Activated CD4-positive, alpha-beta T cell treated with anti-CD3 and anti-CD28 coated beads, Interleukin-2, amount 50 U/mL, for 16 hours (primary cell): ENCODE results near the gene DOCK1.
"Not testable (repeated sequence)": the region's sequence is repeated elsewhere in the genome, so short reads cannot be mapped to it uniquely, and the experiment has no call there.

ENCODE experiments used
- DNase-seq: peaks from one replicate; pipeline ENCODE4 v3.0.0-alpha.2; 2020

DOCK1 gene

DNA sequence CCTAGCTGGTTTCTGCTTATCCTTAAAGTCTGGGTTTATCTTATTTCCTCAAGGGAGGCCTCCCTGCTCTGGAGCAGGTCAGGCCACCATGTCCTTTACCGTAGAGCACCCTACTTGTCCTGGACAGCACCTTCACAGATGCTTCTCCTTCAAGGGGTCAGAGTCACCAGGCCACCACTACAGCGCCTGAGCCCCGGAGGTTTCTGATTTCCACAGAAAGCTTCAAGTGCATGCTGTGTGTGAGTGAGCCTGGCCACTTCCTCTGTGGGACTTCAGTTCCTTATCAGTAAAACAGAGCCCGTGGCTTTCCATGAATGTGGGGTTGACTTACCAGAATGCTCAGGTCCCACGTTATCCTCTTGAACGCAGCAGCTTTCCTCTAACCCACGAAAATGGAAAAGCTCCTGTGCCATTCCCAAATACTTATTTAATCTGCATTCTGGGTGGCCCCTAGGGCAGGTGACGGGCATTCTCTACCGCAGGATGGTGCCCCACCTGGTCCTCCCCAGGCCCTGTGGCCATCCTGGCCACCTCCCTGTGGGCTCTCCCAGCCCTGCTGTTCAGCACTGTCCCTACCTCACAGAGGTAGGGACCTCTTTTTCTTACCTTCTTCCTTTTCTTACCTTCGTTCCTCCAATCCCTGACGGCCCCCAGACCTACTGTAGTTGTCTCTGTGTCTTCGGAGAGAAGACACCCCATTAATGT lies 1.4 kb upstream of the DOCK1 start:
- DNase-seq = no peak

DNA sequence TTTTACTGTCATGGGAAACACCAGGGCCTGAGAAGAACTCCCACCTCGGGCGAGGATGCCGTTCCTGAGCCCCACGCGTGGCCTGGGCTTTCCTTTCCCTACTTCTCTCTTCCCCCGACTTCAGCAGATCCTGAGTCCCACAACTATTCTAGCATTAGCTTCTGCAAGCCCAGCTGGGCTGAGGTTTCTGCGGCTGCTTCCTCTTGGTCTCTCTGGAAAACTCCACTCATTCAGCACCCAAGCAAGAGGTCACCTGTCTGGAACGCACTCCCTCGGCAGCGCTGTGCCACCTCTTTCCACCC lies 761 bp upstream of the DOCK1 start:
- no peak for DNase-seq

DNA sequence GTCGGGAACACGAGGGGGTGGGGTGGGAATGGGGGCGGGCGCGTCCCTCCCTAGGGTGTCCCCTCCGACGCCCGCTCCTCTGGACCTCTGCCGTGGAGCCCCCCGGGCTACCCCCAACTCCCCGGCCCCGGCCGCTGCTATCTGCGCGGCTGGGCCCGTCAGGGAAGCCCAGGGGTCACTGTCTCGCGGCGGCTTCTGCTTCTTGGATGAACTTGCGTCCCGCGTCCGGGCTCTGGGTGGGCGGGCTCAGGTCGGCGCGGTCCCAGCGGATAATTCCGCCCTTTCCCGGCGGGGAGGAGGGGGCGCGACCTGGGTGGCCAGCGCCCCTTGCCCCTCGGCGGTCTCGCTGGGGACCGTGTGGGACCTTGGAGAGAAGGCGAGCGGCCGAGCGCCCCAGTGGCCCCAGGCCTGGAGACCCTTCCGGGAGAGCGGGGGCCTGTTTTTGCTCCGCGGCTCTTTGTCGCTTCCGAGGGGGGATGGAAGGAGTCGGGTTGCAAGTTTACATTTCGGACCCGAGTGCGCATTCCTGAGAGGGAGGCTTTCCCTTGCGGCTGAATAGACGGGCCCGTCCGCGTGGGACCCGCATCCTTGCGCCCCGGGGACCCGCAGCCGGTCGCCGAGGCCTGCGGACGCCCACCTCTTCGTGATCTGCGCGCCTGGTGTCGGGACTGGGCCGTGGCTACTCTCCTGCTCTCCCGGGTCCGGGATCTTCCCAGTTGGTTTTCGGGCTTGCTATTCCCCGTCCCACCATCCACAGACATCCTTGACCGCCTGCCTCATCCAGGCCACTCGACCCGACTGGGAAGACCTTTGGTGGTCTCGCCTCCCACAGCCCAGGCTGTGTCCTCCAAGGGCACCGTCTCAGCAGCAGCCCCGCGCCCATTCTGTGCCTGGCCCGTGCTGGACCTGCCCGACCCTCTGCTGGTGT lies 812 bp downstream of the DOCK1 start:
- no peak for DNase-seq

DNA sequence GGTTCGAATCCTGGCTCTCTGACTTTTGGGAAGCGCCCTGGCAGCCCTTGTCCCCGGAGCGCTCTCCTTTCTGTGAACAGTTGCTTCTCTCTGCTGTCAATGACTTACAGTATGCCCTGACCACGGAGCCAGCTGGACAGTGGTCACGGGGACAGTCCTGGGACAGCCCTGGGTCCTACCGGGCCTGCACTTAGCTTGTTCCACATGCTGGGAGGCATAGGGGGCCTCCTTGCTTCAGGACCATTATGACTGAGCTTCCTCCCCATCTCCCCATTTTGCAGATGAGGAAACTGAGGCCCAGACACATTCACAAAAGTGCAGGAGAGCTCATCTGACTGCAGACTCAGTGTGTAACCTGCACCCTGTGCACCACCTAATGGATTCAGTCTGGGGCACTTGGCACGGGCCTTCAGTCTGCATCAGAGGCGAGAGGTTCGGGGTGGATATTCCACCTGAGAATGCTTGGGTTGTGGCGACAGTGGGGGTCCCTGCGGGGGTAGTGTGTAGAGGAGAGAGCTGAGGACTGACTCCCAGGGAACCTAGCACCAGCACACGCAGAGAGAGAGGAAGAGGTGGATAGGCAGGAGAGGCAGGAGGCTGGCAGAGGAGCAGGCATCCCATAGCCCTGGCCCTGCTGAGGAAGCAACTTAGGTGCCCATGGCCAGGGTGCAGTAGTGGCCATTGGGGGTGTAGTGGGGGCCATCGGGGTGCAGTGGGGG lies 1.6 kb downstream of the DOCK1 start:
- no peak for DNase-seq

DNA sequence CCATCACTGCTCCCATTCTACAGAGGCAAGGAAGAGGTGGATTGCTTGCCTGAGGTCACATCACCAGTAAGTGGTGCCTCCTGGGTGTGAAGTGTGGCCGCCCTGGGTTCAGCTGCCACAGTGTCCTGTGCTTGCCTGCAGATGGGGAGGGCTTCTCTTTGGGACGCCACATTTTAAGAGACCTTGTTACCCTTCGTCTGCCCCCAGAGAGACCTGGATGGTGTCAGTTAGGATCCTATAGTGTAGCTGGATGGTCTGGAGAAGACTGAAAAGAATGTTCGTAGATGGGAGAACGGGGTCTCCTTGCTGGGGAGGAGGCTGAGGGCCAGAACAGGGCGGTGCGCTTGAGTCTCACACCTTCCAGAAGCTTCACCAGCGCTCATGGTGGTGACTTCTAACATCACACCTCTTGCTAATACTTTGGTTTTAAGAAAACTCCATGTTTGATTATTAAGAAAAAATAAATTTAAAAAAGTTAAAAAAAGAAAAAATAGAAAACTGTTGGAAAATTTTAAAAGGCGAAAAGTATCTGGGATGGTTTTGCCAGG lies 2.3 kb downstream of the DOCK1 start:
- no peak for DNase-seq

DNA sequence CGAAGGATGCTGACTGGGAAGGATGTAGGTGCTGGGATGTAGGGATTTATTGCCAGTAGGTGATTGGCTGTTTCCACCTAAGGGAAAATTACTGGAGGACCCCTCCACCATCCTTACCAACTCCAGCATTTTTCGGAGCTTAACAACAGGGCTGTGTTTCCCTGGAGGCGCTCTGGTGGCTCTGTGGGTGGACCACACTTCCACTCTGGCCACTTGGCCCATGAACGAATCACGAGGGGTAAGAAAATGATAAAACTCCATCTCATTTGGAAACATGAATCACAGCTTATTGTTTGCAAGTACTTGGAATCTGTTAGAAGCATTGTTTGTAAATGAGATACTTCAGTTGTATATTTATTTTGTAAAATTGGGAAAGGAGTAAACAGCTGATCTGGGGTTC lies 3.0 kb downstream of the DOCK1 start:
- DNase-seq = no peak

DNA sequence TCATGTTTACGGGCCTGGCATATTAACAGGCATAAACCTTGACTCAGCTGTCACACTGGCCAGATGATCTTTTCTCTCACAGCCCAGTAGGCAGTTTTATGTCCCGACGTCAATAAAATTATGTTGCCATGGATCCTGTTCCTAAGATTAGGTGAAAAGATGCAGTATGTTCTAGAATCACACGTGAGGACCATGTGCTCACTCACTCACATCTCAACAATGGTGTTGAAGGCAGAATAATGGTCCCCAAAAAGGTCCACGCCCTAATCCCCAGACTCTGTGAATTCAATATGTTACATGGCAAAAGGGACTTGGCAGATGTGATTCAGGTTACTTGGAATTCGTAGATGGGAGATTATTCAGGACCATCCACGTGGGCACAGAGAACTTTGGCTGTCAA lies 3.5 kb downstream of the DOCK1 start:
- DNase-seq = no peak

DNA sequence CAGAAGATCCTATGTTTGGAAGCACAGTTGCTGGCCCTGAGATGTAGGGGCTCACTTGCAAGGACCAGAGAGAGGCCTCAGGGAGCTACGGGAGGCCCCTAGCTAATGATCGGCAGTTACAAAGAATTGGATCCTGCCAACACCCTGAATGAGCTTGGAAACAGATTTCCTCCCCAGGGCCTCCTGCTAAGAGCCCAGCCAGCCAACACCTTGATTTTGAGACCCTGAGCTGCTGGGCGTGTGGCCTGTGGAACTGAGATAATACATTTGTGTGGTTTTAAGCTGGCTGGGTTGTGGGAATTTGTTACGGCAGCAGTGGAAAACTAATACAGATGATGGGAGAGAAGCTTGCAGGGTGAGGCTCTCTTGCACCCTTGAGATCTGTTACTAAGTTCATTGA lies 3.9 kb downstream of the DOCK1 start:
- no peak for DNase-seq

DNA sequence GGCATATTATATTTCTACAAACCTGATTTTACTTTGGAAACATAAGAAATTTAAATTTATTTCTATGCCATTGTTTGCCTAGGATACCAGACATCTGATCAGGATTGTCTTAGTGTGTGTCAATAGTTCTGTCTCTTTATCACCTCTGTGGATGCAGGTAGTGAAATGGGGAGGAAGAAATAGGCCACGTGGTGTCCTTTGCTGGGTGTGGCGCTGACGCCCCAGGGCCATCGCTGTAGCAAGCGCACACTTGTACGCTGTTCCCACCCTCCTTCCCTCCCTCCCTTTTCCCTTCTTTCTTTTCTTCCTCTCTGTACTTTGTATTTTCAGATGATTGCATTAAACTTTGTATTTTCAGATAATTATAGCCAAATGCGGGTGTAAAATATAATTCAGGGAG lies 5.0 kb downstream of the DOCK1 start:
- no peak for DNase-seq

DNA sequence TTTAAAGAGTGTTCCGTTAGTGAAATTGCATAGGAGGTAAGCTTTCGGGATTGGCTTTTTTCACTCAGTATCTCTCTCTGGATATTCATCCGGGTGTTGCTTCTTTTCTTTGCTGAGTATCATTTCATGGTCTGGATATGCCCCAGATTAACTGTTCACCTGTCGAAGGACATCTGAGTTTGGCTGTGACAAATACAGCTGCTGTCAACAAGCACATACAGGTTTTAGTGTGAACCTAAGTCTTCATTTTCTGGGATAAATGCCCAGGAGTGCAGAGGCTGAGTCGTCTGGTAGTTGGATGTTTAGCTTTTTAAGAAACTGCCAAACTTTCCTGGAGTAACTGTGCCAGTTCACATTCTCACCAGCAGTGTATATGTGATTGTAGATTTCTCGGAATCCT lies 5.6 kb downstream of the DOCK1 start:
- no peak for DNase-seq

DNA sequence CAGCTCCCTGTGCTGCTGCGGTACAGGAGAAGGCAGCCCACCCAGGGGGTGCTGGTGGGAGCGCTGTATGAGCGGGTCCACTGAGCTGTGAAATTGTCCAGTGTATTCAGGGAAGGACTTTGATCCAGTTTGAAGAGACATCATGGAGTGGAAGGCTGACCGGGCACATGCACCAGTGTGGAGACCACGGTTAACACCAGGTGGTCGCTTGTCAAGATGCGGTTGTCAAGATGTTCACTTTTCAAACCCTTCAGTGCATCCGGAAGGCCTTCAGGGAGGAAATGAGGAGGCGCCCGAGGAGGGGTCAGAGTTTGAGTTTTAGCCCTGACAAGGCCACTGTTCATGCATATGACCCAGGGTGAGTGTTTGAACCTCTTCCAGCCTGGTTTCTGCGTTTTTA lies 6.1 kb downstream of the DOCK1 start:
- DNase-seq = no peak

DNA sequence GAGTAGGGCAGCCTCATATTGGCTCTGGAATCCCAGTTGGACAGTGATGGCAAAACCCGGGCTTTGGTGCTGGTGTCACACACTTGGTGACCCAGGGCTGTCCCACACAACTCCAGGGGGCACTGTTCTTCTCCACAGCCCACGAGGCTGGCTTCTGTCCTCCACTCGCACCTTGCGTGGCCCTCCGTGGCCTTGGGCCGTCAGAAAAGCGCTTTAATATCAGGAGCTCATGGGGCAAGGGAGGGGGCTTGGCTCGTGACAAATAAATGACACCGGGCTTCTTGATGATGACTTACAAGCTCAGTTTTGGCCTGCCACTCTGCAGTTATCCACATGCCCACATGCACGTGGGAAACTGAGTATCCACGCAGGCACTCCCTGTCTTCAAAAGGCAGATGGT lies 8.1 kb downstream of the DOCK1 start:
- no peak for DNase-seq

DNA sequence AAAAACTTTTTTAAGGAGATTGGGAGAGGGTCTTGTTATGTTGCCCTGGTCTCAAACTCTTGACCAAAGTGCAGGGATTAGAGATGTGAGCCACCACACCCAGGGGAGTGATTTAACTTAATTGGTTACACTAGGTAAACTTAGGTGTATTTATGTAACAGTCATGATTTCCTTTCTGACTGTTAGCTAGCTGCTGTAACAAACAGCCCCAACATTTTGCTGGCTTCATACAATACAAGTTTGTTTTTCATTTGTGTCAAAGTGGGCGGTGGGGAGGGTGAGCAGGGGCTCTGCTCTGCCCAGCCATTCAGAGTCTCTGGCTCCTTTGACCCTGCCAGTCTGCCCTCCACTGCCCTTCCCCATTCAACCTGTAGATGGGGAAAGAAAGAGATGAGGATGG lies 9.3 kb downstream of the DOCK1 start:
- DNase-seq = no peak

DNA sequence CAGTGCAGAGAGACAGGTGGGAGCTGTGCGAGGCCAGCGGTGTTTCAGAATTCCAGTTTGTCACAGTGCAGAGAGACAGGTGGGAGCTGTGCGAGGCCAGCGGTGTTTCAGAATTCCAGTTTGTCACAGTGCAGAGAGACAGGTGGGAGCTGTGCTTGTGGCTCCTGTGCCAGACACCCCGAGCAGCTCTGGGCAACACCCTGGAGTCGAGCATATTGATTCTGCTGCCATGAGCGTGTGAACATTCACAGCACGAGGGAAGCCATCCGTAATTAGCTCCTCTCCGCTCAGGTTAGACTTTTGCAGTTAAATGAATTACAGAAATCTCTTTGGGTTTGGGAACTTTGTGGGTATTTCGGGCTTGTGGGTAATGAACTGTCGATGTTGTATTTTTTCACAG lies 11.7 kb downstream of the DOCK1 start:
- not testable (repeated sequence) for DNase-seq

DNA sequence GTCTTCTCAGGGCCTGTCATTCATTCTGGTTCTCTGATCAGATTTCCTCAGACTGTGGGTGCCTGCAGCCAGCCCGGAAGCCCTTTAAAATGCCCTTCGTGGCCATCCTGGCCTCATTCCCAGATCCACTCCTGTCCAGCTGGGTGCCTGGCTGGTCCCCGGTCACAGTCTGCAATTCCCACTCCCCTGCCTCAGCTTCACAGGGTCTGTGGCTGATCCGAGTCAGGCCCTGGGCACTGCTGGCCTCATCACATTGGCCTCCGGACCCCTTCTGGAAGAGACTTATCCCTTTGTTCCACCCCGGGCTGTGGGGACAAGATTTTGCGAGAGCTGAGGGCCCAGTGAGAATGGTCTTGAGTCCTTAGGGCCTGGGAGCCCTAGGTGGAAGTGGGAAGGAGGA lies 12.1 kb downstream of the DOCK1 start:
- no peak for DNase-seq

DNA sequence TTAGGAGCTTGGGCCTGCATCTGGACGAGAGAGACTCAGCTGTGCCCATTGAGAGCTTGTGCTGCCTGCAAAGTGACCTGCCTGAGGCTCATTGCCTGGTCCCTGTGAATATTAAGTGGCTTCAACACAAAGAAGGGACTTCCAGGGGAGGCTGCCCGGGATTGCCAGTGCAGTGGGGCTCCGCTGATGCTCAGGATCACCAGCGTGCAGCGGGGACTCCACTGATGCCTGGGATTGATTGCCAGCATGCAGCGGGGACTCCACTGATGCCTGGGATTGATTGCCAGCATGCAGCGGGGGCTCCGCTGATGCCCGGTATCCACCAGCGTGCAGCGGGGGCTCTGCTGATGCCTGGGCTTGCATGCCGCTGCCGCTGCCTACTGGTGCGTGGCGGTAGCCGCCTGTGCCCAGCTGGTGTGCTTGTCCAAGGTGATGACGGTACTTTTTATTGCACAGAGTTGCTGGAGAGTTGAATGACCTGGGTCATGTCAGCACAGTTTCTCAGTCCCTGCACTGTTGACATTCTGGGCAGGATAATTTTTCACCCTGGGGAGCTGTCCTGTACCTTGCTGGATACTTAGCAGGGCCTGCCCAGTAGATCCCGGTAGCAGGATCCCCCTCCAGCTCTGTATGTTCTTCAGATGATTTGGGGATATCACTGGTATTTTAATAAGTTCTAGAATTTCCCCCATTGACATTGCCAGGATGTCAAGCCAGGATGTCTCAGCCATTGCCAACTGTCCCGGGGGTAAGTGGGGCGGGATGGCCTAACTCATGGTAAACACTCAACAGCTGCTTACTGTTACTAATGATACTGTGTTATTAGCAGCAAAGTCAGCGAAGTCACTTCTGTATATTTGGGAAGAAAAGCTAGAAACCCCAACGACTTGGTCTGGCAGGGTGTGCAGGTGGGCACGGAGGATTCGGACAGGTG lies 13.0 kb downstream of the DOCK1 start:
- DNase-seq = no peak

DNA sequence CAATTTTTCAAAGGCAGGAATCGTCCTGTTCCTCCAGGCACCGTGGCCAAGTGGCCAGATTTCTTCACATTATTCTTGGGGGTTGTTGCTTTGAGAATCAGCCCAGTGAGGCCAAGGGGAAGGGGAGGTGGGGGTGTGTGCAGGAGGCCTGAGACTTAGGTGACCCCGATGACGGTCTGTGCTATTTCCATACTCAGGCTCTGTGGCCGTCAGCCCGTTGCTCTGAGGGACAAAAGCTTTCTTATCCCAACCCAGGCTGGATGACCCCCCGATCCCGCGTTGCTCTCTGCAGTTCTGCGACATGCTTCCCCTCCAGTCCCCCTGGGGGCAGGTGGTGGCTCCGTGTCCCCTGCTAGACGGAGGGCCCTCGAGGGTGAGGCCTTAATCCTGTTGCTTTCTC lies 14.2 kb downstream of the DOCK1 start:
- DNase-seq = no peak

DNA sequence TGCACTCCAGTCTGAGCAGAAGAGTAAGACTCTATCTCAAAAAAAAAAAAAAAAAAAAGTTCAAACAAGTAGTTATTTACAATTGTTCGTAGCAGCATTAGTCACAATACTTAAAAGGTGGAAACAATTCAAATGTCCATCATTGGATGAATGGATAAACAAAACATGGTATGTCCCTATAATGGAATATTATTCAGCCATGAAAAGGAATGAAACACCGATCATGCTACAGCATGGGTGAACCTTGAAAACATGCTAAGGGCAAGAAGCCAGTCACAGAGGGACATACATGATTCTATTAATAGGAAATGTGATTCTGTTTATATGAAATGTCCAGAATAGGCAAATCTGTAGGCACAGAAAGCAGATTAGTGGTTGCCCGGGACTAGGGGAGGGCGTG lies 15.9 kb downstream of the DOCK1 start:
- no peak for DNase-seq

DNA sequence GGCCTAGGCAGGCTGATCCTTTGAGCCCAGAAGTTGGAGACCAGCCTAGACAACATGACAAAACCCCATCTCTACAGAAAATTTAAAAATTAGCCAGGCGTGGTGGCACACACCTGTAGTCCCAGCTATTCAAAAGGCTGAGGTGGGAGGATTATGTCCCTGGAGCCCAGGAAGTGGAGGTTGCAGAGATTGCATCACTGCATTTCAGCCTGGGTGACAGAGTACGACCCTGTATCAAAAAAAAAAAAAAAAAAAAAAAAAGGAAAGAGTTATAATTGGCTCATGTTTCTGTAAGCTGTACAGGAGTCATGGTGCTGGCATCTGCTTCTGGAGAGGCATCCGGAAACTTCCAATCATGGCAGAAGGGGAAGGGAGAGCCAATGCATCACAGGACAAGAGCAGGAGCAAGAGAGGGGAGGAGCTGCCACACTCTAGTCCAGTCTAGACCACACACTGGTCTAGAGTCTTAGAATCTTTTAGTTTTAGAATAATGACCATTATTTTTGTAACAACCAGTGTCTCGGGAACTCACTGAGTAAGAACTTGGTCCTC lies 16.8 kb downstream of the DOCK1 start:
- DNase-seq = no peak

DNA sequence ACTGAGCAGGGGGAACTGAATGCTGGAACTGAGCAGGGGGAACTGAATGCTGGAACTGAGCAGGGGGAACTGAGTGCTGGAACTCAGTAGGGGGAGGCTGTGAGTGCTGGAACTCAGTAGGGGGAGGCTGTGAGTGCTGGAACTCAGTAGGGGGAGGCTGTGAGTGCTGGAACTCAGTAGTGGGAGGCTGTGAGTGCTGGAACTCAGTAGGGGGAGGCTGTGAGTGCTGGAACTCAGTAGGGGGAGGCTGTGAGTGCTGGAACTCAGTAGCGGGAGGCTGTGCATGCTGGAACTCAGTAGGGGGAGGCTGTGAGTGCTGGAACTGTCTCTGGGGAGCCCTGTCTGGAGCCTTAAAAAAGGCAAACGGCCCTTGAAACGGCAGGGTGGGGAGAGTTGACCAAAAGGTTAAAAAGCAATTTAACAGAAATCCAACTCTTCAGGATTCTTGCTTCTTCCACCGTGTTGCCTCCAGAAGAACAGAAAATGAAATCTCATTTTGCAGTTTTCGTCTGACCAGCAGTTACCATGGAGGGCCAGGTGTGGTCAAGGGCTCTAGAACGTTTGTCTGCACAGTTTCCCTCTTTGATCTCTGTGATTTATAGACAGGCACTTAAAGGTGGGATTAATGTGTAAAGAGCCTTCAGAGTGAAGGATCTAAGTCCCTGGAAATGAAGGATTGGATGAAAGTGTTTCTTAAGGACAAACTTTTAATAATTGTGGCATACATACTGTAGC lies 19.1 kb downstream of the DOCK1 start:
- no peak for DNase-seq

DNA sequence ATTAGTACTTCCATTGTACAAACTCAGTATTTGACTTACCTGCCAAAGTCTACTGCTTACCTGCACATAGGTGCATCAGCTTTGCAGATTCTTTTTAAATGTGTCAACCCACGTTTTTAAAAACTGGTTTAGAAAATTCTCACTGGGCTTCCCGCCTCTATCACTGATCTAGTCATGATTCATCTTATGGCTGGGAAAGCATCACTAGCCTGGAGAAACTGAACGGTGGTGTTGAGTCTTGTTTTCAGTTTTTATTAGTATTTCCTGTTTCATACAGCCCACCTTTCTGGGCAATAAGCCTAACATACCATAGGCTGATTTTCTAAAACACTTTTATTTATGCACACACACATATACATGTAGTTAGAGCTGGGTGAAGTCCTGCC lies 19.7 kb downstream of the DOCK1 start:
- no peak for DNase-seq

DNA sequence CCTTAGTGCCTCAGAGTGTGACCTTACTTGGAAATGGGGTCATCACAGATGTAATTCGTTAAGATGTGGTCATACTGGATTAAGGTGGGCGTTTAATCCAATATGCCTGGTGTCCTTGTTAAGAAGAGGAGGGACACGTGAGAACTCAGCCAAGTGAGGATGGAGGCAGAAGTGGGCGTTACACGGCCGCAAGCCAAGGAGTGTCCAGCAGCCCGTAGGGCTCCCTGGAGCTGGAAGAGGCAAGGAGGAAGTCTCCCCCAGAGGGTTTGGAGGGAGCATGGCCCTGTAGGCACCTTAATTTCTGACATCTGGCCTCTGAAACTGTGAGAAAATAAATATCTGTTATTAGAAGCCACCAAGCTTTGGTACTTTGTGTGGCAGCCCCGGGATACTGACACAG lies 21.3 kb downstream of the DOCK1 start:
- no peak for DNase-seq
